Endodermal cell (in vitro differentiated cells): ENCODE results near the gene TRIM24. TPM values are rescaled to one million over a fixed set of nuclear protein-coding genes. Genes with fewer than 3 reads are reported as not detected.

ENCODE experiments used
- DNase-seq: peaks from one replicate; pipeline ENCODE4 v3.0.0-alpha.2; 2017
- H3K27ac ChIP-seq: 2 replicates; pipeline ENCODE4 v1.5.1; 2013; ENCODE audit warnings: mild to moderate bottlenecking, low read depth, low read length, moderate library complexity
- H3K27me3 ChIP-seq: 2 replicates; pipeline ENCODE4 v1.6.1; 2013; ENCODE audit warnings: mild to moderate bottlenecking, low read length, moderate library complexity; ENCODE audit not compliant: insufficient read depth, control insufficient read depth, poor library complexity, severe bottlenecking
- H3K36me3 ChIP-seq: 2 replicates; pipeline ENCODE4 v1.7.0; 2013; ENCODE audit warnings: mild to moderate bottlenecking, low read length, moderate library complexity; ENCODE audit not compliant: control insufficient read depth, insufficient read depth
- H3K4me1 ChIP-seq: one replicate; pipeline ENCODE4 v1.7.0; 2013; ENCODE audit warnings: low read length; ENCODE audit not compliant: control insufficient read depth, insufficient read depth
- H3K4me3 ChIP-seq: 2 replicates; pipeline ENCODE4 v1.5.1; 2013; ENCODE audit warnings: mild to moderate bottlenecking, low read length, moderate library complexity
- H3K9ac ChIP-seq: 2 replicates; pipeline ENCODE4 v1.6.1; 2013; ENCODE audit warnings: mild to moderate bottlenecking, low read length, moderate library complexity; ENCODE audit not compliant: poor library complexity, severe bottlenecking; ENCODE audit errors: extremely low read depth
- H3K9me3 ChIP-seq: 2 replicates; pipeline ENCODE4 v1.6.1; 2013; ENCODE audit warnings: mild to moderate bottlenecking, low read length, moderate library complexity; ENCODE audit not compliant: control insufficient read depth
- H3K27ac Mint-ChIP-seq: 2 replicates; pipeline ENCODE4 v1.8.0; 2020; ENCODE audit warnings: mixed read lengths
- H3K27me3 Mint-ChIP-seq: 2 replicates; pipeline ENCODE4 v1.8.0; 2021; ENCODE audit warnings: mild to moderate bottlenecking, mixed read lengths; ENCODE audit not compliant: insufficient read depth
- H3K36me3 Mint-ChIP-seq: 2 replicates; pipeline ENCODE4 v1.8.0; 2020; ENCODE audit warnings: low read depth, mixed read lengths
- H3K4me1 Mint-ChIP-seq: 2 replicates; pipeline ENCODE4 v1.8.0; 2020; ENCODE audit warnings: mixed read lengths
- H3K4me3 Mint-ChIP-seq: 2 replicates; pipeline ENCODE4 v1.8.0; 2020; ENCODE audit warnings: mild to moderate bottlenecking, moderate library complexity, mixed read lengths
- H3K9me3 Mint-ChIP-seq: 2 replicates; pipeline ENCODE4 v1.8.0; 2020; ENCODE audit warnings: mild to moderate bottlenecking, mixed read lengths
- WGBS, 2 experiments: methylation state at CpG; one replicate each; pipeline versions ENCODE4 v1.1.5 to v1.1.7; 2013; ENCODE audit warnings: missing lambda C conversion rate in 2 of 2, mixed read lengths in 1 of 2; ENCODE audit not compliant: insufficient coverage in 1 of 2, insufficient read length in 1 of 2; 5-methylcytosine and 5-hydroxymethylcytosine counted together
- total RNA-seq, 2 donors: library from RNA; stranded (reverse); fragmentation: NEBNext Ultra II Directional in 1 of 2; extraction: Animal tissue kit (Norgen Biotek cat#: 25700) in 1 of 2; gene quantifications; 2 replicates in 1 of 2; 3 replicates in 1 of 2; pipeline ENCODE4 v1.2.1, GENCODE V29; 2021
- TF ChIP-seq, protein P1 (sequence below): fragments of 200-600 bp; sonication (generic); conservative IDR thresholded peaks from 2 replicates; pipeline ENCODE4 v1.5.0; 2021; ENCODE audit warnings: antibody characterized with exemption, mild to moderate bottlenecking

Gene TRIM24
- total RNA-seq, 2 donors from 2014 or later = 62.1 to 70.1 TPM

DNA sequence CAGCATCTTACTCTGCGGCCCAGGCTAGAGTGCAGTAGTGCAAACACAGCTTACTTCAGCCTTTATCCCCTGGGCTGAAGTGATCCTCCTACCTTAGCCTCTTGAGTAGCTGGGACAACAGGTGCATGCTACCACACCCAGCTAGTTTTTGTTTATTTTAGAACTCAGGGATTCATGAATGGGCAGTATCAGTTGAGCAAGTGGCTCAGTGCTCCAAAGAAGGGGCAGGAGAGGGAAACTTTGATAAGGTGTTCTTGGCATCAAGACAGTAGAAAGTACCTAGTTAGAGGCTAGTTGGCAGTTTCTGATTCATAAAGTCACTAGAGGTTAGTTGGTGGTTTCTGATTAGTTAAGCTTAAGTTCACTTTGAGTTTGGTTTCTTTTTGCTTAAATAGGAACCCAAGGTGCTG is 18.4 kb downstream of the TRIM24 start:
- Mint-ChIP-seq H3K27ac (no peak overlapping the region), H3K4me3 (no peak overlapping the region), H3K27me3 (no peaks in the 10 kb centered on the region), H3K4me1 (peaks cover 21% of the 10 kb centered on the region), H3K36me3 (peaks cover 13% of the 10 kb centered on the region), H3K9me3 (no peaks in the 10 kb centered on the region)
- no peaks in the 10 kb centered on the region for H3K27me3 ChIP-seq
- no peaks in the 10 kb centered on the region for H3K4me1 ChIP-seq
- no peak overlapping the region for H3K4me3 ChIP-seq
- 97% methylated on average over 1 of the region's 1 CpG; no CpG with 5 or more reads in 1 of the 2 experiments for WGBS, 2 experiments
- H3K9me3 ChIP-seq = peaks cover 3% of the 10 kb centered on the region
- no peak overlapping the region for H3K27ac ChIP-seq
- no peak for DNase-seq
- TF ChIP-seq, protein P1, sequence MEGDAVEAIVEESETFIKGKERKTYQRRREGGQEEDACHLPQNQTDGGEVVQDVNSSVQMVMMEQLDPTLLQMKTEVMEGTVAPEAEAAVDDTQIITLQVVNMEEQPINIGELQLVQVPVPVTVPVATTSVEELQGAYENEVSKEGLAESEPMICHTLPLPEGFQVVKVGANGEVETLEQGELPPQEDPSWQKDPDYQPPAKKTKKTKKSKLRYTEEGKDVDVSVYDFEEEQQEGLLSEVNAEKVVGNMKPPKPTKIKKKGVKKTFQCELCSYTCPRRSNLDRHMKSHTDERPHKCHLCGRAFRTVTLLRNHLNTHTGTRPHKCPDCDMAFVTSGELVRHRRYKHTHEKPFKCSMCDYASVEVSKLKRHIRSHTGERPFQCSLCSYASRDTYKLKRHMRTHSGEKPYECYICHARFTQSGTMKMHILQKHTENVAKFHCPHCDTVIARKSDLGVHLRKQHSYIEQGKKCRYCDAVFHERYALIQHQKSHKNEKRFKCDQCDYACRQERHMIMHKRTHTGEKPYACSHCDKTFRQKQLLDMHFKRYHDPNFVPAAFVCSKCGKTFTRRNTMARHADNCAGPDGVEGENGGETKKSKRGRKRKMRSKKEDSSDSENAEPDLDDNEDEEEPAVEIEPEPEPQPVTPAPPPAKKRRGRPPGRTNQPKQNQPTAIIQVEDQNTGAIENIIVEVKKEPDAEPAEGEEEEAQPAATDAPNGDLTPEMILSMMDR = no peak
- no peak overlapping the region for H3K9ac ChIP-seq
- peaks cover 11% of the 10 kb centered on the region for H3K36me3 ChIP-seq

DNA sequence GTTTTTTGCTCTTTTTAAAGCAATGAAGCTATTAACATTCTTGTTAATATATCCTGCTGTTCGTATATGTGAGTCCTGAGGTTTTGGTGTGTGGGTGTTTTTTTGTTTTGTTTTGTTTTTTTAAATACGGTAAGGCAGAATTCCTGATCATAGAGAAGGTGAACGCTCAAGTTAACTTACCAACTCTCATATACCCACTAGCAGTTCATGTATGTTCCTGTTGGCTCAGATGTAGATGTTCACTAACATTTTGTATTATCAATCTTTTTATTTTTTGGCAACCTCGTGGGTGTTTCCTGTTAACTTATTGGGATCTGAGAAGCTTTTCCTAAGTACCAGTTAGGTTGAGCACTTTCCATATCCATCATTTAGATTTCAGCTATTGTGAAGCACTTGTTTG is 20.5 kb downstream of the TRIM24 start:
- Mint-ChIP-seq H3K4me3 (no peak overlapping the region), H3K4me1 (peaks cover 17% of the 10 kb centered on the region), H3K9me3 (peaks cover 3% of the 10 kb centered on the region), H3K27me3 (no peaks in the 10 kb centered on the region), H3K27ac (no peak overlapping the region), H3K36me3 (peaks cover 15% of the 10 kb centered on the region)
- TF ChIP-seq, protein P1 = no peak
- Histone ChIP-seq H3K27me3 (no peaks in the 10 kb centered on the region), H3K9ac (no peak overlapping the region), H3K4me3 (no peak overlapping the region), H3K27ac (no peak overlapping the region), H3K9me3 (peaks cover 9% of the 10 kb centered on the region), H3K36me3 (peaks cover 14% of the 10 kb centered on the region), H3K4me1 (no peaks in the 10 kb centered on the region)
- no peak for DNase-seq
- WGBS, 2 experiments = 95% methylated on average over 4 of the region's 4 CpGs; no CpG with 5 or more reads in 1 of the 2 experiments

DNA sequence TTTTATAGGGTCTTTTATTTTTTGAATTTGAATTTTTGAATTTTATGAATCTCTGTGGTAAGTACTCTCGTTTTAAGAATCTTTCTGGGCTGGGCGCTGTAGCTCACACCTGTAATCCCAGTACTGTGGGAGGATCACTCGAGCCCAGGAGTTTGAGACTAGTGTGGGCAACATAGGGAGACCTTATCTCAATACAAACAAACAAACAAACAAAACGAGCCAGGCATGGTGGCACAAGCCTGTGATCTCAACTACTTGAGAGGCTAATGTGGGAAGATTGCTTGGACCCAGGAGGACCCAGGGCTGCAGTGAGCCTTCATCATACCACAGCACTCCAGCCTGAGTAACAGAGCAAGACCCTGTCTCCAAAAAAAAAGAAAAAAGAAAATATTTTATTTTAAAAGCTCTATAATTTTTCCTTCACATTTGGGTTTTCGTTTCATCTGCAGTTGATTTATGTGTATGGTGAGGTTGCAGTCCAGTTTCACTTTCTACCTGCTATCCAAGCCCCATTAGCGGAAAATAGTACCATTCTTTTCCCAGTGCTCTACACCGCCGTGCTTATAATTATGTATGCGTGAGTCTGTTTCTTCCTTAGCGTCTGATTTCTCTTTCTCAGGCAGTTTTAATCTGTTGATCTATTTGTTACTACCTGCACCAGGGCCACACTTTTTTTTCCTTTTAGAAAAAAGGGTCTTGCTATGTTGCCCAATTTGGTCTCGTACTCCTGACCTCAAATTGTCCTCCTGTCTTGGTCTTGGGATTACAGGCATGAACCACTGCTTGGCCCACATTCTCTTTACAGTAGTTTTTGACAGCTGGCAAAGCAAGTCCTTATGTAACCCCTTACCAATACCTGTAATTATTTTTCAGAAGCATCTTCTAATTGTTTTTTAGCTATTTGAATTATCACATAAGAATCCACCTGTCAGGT is 21.7 kb downstream of the TRIM24 start:
- peaks cover 14% of the 10 kb centered on the region for H3K9me3 ChIP-seq
- H3K4me1 Mint-ChIP-seq = peaks cover 16% of the 10 kb centered on the region
- peaks cover 14% of the 10 kb centered on the region for H3K36me3 ChIP-seq
- H3K27me3 ChIP-seq = no peaks in the 10 kb centered on the region
- peak overlapping the region; percentile 19 for H3K27ac Mint-ChIP-seq
- peak; percentile 58 for DNase-seq
- no peak overlapping the region for H3K27ac ChIP-seq
- H3K4me3 ChIP-seq = no peak overlapping the region
- 88 to 100% methylated on average over 5 to 11 of the region's 11 CpGs for WGBS, 2 experiments
- peaks cover 24% of the 10 kb centered on the region for H3K36me3 Mint-ChIP-seq
- H3K27me3 Mint-ChIP-seq = no peaks in the 10 kb centered on the region
- H3K9me3 Mint-ChIP-seq = peaks cover 13% of the 10 kb centered on the region
- no peak overlapping the region for H3K4me3 Mint-ChIP-seq
- TF ChIP-seq, protein P1 = no peak
- H3K4me1 ChIP-seq = no peaks in the 10 kb centered on the region
- no peak overlapping the region for H3K9ac ChIP-seq
